Uterus (tissue), 2 donors: ENCODE data around the gene GRIN2A.

Source experiments
- POLR2A ChIP-seq, 2 donors: fragments of 450-650 bp; IDR thresholded peaks; one replicate each; pipeline ENCODE4 v1.6.1; 2016; ENCODE audit warnings: antibody characterized with exemption in 2 of 2, mild to moderate bottlenecking in 1 of 2, moderate library complexity in 1 of 2
- TF ChIP-seq, protein P1 (sequence below), 4 experiments: fragments of 200-600 bp in 2 of 4; fragments of 450-650 bp in 2 of 4; sonication (generic) in 2 of 4; IDR thresholded peaks; one replicate each; pipeline ENCODE4 v1.5.1; 2016 to 2019; ENCODE audit warnings: antibody characterized with exemption in 4 of 4, mild to moderate bottlenecking in 2 of 4, moderate library complexity in 1 of 4

DNA sequence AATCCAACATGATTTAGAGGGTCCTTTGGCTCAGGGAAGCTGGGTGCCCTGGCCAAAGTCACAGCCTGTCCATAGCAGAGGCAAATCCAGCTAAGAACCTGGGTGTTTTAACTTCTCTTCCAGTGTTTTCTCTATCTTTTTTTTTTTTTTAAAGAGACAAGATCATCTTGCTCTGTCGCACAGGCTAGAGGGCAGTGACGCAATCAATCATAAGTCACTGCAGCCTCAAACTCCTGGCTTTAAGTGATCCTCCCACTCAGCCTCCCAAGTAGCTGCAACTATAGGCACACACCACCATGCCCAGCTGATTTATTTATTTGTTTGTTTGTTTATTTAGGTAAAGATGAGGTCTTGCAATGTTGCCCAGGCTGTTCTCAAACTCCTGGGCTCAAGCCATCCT lies 14.8 kb upstream of the GRIN2A start:
- TF ChIP-seq, protein P1, sequence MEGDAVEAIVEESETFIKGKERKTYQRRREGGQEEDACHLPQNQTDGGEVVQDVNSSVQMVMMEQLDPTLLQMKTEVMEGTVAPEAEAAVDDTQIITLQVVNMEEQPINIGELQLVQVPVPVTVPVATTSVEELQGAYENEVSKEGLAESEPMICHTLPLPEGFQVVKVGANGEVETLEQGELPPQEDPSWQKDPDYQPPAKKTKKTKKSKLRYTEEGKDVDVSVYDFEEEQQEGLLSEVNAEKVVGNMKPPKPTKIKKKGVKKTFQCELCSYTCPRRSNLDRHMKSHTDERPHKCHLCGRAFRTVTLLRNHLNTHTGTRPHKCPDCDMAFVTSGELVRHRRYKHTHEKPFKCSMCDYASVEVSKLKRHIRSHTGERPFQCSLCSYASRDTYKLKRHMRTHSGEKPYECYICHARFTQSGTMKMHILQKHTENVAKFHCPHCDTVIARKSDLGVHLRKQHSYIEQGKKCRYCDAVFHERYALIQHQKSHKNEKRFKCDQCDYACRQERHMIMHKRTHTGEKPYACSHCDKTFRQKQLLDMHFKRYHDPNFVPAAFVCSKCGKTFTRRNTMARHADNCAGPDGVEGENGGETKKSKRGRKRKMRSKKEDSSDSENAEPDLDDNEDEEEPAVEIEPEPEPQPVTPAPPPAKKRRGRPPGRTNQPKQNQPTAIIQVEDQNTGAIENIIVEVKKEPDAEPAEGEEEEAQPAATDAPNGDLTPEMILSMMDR (IDR thresholded peaks at IDR 0.05) = no peak
- no peak for TF ChIP-seq POLR2A (IDR thresholded peaks at IDR 0.05)
